ENCODE results near the gene ATP6V0E1.

DNA sequence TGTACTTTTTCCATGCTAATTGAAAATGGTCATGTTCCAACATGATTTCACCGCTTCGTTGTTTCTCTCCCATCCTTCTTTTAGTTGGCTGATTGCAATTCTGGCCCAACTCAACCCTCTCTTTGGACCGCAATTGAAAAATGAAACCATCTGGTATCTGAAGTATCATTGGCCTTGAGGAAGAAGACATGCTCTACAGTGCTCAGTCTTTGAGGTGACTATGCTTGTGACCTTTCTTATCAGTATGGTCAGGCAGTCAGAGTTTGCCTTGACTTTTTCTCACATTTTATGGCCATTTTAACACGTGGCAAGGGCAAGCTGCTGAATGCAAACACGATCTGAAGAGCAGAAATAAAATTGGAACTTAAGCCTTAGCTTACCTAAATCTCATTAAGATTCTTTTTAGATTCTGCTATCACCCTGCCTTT lies 36.6 kb downstream of the ATP6V0E1 start:
- TF ChIP-seq EP300 (IDR thresholded peaks at IDR 0.05; ENCODE audit: borderline replicate concordance), result no peak
- TF ChIP-seq, protein P1, sequence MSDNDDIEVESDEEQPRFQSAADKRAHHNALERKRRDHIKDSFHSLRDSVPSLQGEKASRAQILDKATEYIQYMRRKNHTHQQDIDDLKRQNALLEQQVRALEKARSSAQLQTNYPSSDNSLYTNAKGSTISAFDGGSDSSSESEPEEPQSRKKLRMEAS (IDR thresholded peaks at IDR 0.05), result no peak
- TF ChIP-seq, protein P2, sequence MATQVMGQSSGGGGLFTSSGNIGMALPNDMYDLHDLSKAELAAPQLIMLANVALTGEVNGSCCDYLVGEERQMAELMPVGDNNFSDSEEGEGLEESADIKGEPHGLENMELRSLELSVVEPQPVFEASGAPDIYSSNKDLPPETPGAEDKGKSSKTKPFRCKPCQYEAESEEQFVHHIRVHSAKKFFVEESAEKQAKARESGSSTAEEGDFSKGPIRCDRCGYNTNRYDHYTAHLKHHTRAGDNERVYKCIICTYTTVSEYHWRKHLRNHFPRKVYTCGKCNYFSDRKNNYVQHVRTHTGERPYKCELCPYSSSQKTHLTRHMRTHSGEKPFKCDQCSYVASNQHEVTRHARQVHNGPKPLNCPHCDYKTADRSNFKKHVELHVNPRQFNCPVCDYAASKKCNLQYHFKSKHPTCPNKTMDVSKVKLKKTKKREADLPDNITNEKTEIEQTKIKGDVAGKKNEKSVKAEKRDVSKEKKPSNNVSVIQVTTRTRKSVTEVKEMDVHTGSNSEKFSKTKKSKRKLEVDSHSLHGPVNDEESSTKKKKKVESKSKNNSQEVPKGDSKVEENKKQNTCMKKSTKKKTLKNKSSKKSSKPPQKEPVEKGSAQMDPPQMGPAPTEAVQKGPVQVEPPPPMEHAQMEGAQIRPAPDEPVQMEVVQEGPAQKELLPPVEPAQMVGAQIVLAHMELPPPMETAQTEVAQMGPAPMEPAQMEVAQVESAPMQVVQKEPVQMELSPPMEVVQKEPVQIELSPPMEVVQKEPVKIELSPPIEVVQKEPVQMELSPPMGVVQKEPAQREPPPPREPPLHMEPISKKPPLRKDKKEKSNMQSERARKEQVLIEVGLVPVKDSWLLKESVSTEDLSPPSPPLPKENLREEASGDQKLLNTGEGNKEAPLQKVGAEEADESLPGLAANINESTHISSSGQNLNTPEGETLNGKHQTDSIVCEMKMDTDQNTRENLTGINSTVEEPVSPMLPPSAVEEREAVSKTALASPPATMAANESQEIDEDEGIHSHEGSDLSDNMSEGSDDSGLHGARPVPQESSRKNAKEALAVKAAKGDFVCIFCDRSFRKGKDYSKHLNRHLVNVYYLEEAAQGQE (IDR thresholded peaks at IDR 0.05; ENCODE audit: low read depth), result no peak
- no peak for TF ChIP-seq RAD21 (IDR thresholded peaks at IDR 0.05; ENCODE audit: low read depth)
- no peak for TF ChIP-seq EGR1 (IDR thresholded peaks at IDR 0.05)
- TF ChIP-seq TCF12 (IDR thresholded peaks at IDR 0.05; ENCODE audit: low read depth), result no peak
- TF ChIP-seq ZBTB7A (IDR thresholded peaks at IDR 0.05; ENCODE audit: low read depth), result no peak
- TF ChIP-seq FOXM1 (IDR thresholded peaks at IDR 0.05; ENCODE audit: borderline replicate concordance, low read depth), result no peak
- TF ChIP-seq YY1 (IDR thresholded peaks at IDR 0.05; ENCODE audit: low read depth), result no peak
- no peak for TF ChIP-seq TAF1 (IDR thresholded peaks at IDR 0.05; ENCODE audit: low read depth)
- no peak for TF ChIP-seq CREB1 (IDR thresholded peaks at IDR 0.05; ENCODE audit: low read depth)
- TF ChIP-seq TEAD4 (IDR thresholded peaks at IDR 0.05), result no peak
